Thyroid gland (tissue), 4 donors: ENCODE results near the gene RPS6KA5. TPM values are rescaled to one million over a fixed set of nuclear protein-coding genes. Genes with fewer than 3 reads are reported as not detected.

Source experiments
- DNase-seq, 2 donors: peaks; one replicate each; pipeline ENCODE4 v3.0.0-alpha.2; 2019
- H3K27ac ChIP-seq, 3 donors: fragments of 200-600 bp; sonication (generic); 1 replicate in 2 of 3; 2 replicates in 1 of 3; pipeline ENCODE4 v1.5.1; 2016 to 2019; ENCODE audit warnings: mild to moderate bottlenecking in 1 of 3, moderate library complexity in 1 of 3
- H3K27me3 ChIP-seq: fragments of 200-600 bp; sonication (generic); one replicate; pipeline ENCODE4 v1.5.1; 2019
- H3K36me3 ChIP-seq, 2 donors: fragments of 200-600 bp; sonication (generic); one replicate each; pipeline ENCODE4 v1.5.1; 2016 to 2019
- H3K4me1 ChIP-seq, 2 donors: fragments of 200-600 bp; sonication (generic); one replicate each; pipeline ENCODE4 v1.5.1; 2017 to 2019
- H3K4me3 ChIP-seq, 3 donors: fragments of 200-600 bp; sonication (generic); replicated peaks in 1 of 3; 1 replicate in 2 of 3; 2 replicates in 1 of 3; pipeline ENCODE4 v1.5.1; 2016; ENCODE audit warnings: mild to moderate bottlenecking in 1 of 3
- H3K9me3 ChIP-seq: fragments of 200-600 bp; sonication (generic); one replicate; pipeline ENCODE4 v1.5.1; 2017
- CTCF ChIP-seq, 6 experiments: fragments of 200-600 bp in 3 of 6; fragments of 450-650 bp in 3 of 6; sonication (generic) in 3 of 6; IDR thresholded peaks; one replicate each; pipeline ENCODE4 v1.5.1; 2016 to 2019; ENCODE audit warnings: antibody characterized with exemption in 6 of 6, mild to moderate bottlenecking in 2 of 6, inconsistent platforms in 1 of 6, moderate library complexity in 1 of 6
- POLR2A ChIP-seq, 2 donors: fragments of 450-650 bp; IDR thresholded peaks; one replicate each; pipeline ENCODE4 v1.6.1; 2017; ENCODE audit warnings: antibody characterized with exemption in 2 of 2, mild to moderate bottlenecking in 2 of 2, moderate library complexity in 1 of 2
- WGBS, 2 donors: methylation state at CpG; one replicate each; pipeline ENCODE4 v1.1.5; 2017; 5-methylcytosine and 5-hydroxymethylcytosine counted together
- intact Hi-C: fragments of 100-400 bp; cut with DNase I; formaldehyde crosslinking; loops from one replicate; pipeline ENCODE4 v1.15.1; 2023
- total RNA-seq, 4 donors: library from RNA; depleted of rRNA; stranded (reverse); fragments of >200 nt; gene quantifications; one replicate each; pipeline ENCODE4 v1.2.3, GENCODE V29; 2016

Gene RPS6KA5
- total RNA-seq, 4 donors from 2014 or later, result 6.4 to 17.4 (median 8.9) TPM

DNA sequence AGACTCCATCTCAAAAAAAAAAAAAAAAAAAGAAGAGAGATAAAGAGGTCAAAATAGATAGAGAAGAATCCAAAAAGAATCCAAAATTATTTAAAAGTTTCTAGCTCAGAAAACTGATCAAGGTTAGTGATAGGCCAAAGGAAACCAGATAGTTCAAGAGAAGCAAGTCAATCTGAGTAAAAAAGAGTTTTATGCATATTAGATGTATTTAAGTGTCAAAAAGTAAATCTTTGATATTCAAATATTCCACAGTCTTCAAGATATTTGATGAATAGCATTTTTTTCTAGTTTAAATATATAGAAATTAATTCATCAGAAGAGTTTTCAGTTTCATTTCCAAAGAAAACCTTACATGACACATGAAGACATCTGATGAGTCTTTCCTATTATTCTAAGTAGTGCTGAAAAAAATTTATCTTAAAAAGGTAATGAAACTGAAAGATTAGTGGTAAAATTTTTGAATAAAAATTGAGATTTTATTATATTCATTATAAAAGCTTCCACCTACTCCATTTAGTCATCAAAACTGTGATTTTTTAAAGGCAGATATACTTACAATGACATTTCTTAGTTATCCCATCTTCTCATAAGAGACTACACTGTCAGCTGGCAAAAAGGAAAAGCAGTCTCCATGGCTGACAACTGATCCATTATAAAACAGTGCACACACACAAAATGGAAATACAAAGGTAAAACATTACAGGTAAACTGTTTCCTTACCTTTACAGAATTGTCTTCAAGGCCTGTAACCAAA lies 68.6 kb downstream of the RPS6KA5 start:
- TF ChIP-seq CTCF (IDR thresholded peaks at IDR 0.05) (no peak), POLR2A (IDR thresholded peaks at IDR 0.05) (no peak)
- Histone ChIP-seq H3K9me3 (no peaks in the 10 kb centered on the region), H3K36me3 (no peaks in the 10 kb centered on the region), H3K27me3 (no peaks in the 10 kb centered on the region), H3K4me1 (peaks cover 0 to 4% of the 10 kb centered on the region in 2 donors), H3K27ac (no peak overlapping the region), H3K4me3 (no peak overlapping the region)
- intact Hi-C loops, result no loop called here
- no peak for DNase-seq

DNA sequence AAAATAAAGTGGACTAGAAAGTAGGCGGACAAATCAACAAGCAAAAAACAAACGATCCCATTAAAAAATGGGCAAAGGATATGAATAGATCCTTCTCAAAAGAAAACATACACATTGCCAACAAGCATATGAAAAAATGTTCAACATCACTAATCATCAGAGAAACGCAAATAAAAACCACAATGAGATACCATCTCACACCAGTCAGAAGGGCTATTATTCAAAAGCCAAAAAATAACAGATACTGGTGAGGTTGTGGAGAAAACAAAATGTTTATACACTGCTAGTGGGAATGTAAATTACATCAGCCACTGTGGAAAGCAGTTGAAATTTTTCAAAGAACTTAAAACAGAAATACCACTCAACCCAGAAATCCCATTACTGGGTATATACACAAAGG lies 70.3 kb downstream of the RPS6KA5 start:
- WGBS, 2 donors, result 84 to 86% methylated on average over 3 of the region's 3 CpGs
- TF ChIP-seq CTCF (IDR thresholded peaks at IDR 0.05) (no peak), POLR2A (IDR thresholded peaks at IDR 0.05) (no peak)
- Histone ChIP-seq H3K36me3 (no peaks in the 10 kb centered on the region), H3K27ac (no peak overlapping the region), H3K4me1 (no peaks in the 10 kb centered on the region), H3K4me3 (no peak overlapping the region), H3K9me3 (no peaks in the 10 kb centered on the region), H3K27me3 (no peaks in the 10 kb centered on the region)
- no peak for DNase-seq
- intact Hi-C loops, result no loop called here

- no peaks in the 10 kb centered on the region for H3K27me3 ChIP-seq
- H3K27ac ChIP-seq, result no peak overlapping the region
- DNase-seq, result no peak
- TF ChIP-seq CTCF (IDR thresholded peaks at IDR 0.05), result no peak
- TF ChIP-seq POLR2A (IDR thresholded peaks at IDR 0.05), result no peak
- intact Hi-C loops, result no loop called here
- H3K9me3 ChIP-seq, result no peaks in the 10 kb centered on the region
- H3K4me3 ChIP-seq, result no peak overlapping the region
- peaks cover 0 to 2% of the 10 kb centered on the region in 2 donors for H3K4me1 ChIP-seq
- 93 to 99% methylated on average over 1 of the region's 1 CpG for WGBS, 2 donors
- H3K36me3 ChIP-seq, result no peaks in the 10 kb centered on the region
Observed at GRCh38 chr14:90987140-90987539, 73.3 kb downstream of the RPS6KA5 start.

- H3K4me1 ChIP-seq, result peaks cover 0 to 8% of the 10 kb centered on the region in 2 donors
- 67 to 75% methylated on average over 1 of the region's 1 CpG for WGBS, 2 donors
- no peaks in the 10 kb centered on the region for H3K9me3 ChIP-seq
- no peak for TF ChIP-seq POLR2A (IDR thresholded peaks at IDR 0.05)
- TF ChIP-seq CTCF (IDR thresholded peaks at IDR 0.05), result no peak
- H3K4me3 ChIP-seq, result no peak overlapping the region
- DNase-seq, result no peak
- no peak overlapping the region for H3K27ac ChIP-seq
- no peaks in the 10 kb centered on the region for H3K27me3 ChIP-seq
- intact Hi-C loops, result no loop called here
- no peaks in the 10 kb centered on the region for H3K36me3 ChIP-seq
Observed at GRCh38 chr14:90986510-90986909, 73.9 kb downstream of the RPS6KA5 start.

GRCh38 chr14:90985601-90986242 lies 74.7 kb downstream of the RPS6KA5 start:
- H3K9me3 ChIP-seq, result no peaks in the 10 kb centered on the region
- H3K27ac ChIP-seq, result no peak overlapping the region
- H3K4me3 ChIP-seq, result no peak overlapping the region
- TF ChIP-seq POLR2A (IDR thresholded peaks at IDR 0.05), result no peak
- TF ChIP-seq CTCF (IDR thresholded peaks at IDR 0.05), result no peak
- H3K27me3 ChIP-seq, result no peaks in the 10 kb centered on the region
- no peaks in the 10 kb centered on the region for H3K36me3 ChIP-seq
- peaks cover 0 to 11% of the 10 kb centered on the region in 2 donors for H3K4me1 ChIP-seq
- no peak for DNase-seq
- WGBS, 2 donors, result 10 to 13% methylated on average over 1 of the region's 1 CpG
- intact Hi-C loops, result no loop called here
